GM18526 (cell line): Measurements from ENCODE around the gene NEDD9.

ENCODE experiments used
- POLR2A ChIP-seq: IDR thresholded peaks from 3 replicates; pipeline ENCODE4 v1.6.1; 2011; ENCODE audit not compliant: insufficient read length; ENCODE audit errors: extremely low read depth

Gene NEDD9

DNA sequence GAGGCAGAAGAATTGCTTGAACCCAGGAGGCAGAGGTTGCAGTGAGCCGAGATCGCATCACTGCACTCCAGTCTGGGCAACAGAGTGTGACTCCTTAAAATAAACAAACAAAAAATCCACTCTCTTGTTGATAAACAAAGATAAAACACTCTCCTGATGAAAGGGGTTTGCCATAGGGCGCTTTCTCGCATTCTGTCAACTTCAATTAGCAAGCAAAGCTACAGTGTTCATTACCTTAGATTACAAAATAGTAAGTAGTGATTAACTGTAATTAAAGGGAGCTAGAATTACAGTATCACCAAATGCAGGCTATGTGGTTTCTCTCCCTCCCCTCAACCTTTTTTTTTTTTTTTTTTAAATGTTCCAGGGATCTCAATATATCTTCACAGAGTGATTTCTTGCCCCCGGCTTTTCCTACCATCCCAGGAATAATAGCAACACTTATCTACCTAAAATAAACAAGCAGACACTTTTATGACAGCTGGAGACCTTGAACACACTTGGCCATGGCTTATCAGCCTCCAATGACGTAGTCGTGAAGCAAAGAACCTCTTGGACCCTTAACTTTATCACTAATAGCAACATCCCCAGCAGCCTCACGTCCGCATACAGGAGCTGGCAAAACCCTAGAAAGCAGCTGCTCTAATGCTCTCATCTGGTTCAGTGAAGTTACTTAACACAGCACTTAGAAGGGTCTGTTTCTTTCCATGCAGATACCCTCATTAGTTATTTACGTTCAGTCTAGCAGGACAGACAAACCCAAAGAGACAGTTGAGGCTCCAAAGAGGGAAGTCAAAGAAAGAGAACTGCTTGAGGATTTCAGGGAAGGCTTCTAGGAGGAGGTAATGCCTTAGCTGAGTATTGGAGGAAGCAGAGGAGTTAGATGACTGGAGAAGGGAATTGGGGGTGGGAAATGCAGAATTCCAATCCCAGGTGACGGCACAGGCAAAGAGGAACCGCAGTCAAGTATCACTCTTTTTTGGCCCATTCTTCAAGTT lies 37.9 kb upstream of the NEDD9 start:
- no peak for TF ChIP-seq POLR2A

DNA sequence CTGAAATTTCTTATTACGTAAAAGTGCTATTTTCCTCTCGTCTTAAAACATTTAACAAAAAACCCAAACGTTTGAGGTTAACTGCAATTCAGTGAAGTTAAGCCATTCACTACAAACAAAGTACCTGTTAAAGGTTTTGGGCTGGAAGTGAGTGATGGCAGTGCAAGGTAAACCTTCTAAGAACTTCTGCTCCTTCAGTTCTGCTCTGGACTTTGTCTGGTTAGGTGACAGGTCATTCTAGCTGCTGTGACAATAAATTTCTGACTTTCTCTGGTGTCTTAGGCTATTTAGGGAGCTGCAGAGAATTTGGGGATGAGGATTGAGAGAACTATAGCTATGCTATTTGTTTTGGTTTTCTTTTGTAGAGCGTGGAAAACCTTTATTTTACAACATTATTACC lies 36.5 kb upstream of the NEDD9 start:
- TF ChIP-seq POLR2A: no peak

DNA sequence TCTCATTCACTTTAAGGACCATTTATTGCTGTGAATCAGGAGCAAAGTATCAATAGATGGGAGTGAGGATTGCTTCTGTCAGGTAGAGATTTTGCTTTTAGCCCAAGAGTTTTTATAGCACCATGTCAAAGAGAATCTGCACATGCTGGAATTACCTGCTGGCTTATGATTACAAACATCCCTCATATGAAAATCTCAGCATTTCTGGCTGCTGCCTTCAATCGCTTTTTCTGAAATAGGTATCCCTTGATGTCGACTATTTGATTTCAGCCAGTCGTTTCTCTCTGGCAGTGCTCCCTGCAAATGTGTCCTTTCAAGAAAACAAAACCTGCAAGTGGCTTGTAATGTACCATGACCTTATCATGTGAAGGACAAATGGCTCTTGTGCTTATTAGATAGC lies 34.5 kb upstream of the NEDD9 start:
- TF ChIP-seq POLR2A: no peak

DNA sequence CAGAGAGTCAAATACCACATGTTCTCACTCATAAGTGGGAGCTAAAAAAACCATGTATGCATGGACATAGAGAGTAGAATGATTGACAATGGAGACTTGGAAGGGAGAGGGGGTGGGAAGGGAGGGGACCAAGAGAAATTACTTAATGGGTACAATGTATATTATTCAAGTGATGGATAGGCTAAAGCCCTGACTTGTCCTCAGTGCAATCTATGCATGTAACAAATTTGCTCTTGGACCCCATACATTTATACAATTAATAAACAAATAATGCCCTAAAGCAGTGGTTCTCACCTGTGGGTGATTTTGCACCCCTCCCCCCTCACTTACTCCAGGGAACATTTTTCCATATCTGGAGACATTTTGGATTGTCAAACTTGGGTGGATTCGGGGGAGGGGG lies 33.5 kb upstream of the NEDD9 start:
- no peak for TF ChIP-seq POLR2A

DNA sequence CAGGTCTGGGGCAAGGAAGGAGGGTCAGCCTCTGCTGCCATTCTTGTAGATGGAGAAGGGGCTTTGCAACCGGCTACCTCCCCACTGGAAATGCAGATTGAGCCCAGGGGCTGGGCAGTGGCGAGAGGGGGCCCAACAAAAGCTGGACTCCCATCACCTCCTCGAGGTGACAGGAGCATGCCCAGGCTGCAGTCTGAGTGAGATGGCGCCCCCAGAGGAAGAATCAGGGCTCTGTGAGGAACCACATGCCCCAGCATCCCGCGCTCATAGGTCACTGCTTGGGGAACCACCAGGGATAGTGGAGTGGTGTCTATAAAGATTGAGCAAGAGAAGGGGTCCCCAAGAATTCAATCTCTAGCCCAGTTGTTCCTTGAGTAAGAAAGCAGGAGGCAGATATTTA lies 31.6 kb upstream of the NEDD9 start:
- TF ChIP-seq POLR2A: no peak

DNA sequence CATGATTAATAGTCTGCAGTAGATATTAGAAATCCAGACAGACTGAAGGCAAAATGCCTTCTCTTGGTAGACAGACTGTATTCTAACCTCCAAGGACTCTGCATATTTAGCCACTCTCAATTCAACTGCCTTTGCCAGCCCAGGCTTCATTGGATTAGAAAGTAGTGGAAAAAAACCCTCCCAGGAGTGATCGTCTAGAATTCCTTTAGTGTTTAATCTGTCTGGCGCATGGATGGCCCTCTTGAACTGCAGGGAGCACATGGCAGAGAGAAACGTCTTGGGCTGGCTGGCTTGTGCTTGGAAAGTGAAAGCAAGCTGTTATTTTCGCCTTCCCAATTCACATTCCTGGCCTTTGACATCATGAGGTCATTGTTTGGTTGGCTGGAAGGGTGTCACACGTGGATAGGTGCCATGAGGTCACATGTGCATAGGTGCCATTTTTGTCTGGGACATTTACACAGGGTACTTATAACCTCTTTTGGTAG lies 30.9 kb upstream of the NEDD9 start:
- no peak for TF ChIP-seq POLR2A

DNA sequence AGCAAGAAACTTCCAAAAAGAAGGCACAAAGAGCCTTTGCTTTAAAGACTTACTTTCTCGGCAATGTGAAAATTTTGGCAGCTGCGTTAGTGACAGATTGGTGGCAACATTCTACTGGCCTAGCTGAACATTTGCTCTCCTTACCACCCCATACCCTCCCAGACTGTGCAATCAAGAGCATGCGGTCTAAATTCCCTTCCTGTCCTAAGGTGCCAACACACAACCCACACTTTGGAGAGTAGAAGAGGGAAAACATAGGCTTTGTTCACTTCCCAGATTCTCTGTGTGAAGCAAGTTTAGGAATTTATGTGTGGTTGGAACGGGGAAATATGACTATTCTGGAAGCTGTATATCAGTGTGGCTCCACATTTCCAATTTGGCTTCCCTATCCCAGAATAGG lies 29.8 kb upstream of the NEDD9 start:
- no peak for TF ChIP-seq POLR2A

DNA sequence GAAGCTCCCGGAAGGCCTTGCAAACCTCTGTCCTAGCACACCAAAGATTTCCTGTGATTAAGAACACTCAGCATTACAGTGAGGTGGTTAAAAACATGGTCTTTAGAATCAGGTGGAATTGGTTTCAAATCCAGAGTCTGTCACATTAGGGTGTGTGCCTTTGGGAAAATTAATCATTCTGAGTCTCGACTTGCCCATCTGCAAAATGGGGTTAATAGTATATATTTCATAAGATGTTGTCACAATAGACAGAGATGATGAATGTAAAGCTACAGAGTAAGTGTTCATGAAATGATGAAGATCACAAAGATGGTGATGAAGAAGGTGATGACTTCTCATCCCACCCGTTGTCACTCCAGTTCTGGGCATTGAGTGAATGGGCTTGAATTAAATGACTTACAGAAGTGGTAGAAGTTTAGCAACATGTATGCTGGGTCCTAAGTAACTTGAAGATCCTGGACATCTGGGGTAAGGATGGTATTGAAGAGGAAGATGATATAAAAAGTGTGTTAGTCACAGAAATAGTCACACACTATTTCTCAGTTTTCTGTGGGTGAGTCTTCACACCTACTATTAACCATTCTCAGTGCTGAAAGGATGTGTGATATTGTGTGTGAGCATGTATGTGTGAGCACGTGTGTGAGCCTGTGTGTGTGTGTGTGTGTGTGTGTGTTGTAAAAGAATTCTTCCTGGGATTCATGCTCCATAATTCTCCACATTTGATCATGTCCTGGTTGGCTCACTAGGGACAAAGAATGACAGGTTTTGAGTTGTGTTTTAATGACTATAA lies 28.0 kb upstream of the NEDD9 start:
- no peak for TF ChIP-seq POLR2A

DNA sequence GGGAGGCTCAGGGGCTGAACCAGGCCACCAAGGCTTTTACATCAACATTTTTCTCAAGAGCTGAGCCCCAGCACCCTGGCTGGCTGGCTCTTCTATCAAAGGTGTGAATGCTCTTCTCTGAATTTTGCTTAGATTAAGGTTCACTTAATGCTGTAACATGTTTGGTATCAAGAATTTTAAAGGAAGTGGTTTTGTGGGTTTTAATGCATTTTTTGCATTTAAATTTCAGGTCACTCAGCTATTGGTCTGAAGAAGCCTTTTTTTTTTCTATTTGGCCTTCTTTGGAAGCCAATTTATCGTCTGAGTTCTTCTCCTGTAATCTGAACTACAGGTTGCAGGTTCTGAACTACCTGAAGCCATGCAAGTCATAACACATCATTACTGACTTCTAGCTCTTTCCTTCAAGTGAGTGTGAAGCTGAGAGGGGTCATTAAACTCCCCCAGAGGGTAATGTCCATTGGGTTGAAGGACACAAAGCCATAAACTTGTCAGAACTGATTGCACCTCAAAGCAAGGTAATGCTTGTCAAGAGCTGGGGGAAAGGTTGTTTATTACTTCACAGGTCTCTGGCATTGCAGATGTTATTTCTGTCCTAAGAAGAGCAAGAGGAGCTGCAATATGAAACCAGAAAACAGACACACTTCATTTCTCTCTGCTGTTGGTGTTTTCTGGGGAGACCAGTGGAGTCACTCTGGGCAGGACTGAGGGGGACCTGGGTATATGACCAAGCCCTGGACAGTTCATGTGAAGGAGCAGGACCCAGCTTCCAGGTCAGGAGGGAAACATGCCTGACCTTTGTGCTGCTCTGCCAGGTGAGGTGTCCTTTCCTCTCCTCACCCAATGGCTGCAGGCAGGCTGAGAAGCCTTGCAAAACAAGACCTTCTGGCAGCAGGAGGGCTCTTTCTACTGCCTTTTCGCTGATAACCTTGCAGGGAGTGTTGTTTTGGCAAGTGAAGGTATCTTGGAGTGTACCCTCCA lies 26.1 kb upstream of the NEDD9 start:
- TF ChIP-seq POLR2A: no peak

DNA sequence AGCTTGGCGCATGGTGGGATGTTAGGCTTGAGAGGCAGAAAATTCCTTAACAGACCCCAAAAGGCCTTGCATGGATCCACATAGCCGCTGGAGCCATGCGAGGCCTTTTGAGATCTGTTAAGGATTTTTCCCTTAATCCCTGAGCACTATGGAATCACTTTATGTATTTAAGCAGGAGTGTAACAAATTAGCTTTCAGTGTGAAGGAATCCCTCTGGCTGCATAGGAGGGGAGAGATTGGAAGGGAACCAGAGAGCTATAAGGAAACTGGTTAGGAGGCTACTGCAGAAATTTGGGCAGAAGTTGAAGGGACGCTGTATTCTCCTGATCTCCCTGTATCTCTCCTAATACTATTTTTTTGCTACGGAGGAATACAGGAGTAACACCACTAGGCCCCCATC lies 23.1 kb upstream of the NEDD9 start:
- no peak for TF ChIP-seq POLR2A

DNA sequence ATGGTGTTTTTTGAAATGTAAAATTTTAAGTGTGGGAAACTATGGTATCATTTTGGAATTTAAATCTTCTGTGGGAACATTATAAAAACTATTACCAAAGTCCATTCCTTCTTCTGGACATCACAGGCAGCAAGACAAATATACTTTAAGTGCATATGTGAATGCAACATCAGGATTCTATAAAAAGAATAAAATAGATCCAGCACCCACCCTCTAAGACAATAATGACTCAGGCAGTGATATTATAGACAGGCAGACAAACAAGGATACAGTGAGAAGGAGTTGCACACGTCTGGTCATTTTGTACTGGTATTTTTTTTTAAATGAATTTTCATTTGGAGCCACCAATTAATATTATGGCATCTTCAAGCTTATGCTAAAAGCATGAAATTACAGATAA lies 21.1 kb upstream of the NEDD9 start:
- no peak for TF ChIP-seq POLR2A

DNA sequence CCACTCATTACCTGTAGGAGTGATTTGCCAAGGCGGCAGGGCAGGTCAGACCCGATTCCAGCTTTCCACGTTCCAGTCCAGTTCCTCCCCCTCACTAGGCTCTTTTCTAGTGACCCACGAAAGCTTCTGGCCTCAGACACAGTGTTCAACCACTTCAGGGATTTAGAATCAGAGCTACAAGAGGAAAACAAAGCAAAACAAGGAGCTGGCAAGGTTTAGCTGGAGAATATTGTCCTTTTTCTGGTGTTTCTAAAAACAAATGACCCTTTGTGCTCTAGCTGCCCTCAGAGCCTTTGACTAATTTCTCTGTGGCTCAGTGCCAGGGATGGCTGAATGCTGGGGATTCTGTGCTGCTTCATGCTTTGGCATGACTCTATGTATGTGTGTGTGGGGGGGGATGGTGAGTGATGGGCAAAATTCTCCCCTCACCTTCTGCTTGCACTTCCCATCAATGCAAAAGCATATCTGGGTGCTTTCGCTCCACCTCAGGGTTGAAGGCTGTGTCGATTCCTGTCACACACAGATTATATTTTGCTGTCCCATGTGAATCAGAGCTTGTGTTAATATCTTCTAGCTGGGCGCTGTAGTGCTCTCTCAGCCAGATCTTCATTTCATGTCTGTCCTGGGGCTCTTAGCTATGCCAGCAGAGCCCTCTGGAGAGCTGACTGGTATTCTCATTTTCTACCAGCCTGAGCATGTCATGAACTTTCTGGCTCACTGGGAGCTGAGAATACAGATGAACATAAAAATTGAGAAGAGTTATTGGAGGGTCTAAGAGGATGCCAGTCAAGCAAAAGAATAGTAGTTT lies 19.3 kb upstream of the NEDD9 start:
- no peak for TF ChIP-seq POLR2A

DNA sequence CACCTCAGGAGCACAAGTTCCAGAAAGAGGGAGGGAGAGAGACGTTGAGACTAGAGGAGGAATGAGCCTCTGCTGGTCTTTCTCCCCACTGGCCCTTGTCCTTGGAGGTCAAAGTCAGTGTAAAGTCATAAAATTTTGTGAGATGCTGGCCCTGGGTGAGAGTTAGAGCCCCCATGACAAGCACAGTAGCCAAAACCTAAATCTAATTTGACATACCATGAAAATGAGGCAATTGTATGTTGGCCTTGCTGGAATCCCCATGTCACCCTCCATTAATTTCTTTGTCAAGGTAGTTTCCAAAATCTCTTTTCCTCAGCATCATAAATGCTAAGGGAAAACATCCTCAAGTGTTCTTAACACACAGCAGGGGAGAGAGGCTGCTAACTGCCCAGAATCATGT lies 17.6 kb upstream of the NEDD9 start:
- TF ChIP-seq POLR2A: no peak

DNA sequence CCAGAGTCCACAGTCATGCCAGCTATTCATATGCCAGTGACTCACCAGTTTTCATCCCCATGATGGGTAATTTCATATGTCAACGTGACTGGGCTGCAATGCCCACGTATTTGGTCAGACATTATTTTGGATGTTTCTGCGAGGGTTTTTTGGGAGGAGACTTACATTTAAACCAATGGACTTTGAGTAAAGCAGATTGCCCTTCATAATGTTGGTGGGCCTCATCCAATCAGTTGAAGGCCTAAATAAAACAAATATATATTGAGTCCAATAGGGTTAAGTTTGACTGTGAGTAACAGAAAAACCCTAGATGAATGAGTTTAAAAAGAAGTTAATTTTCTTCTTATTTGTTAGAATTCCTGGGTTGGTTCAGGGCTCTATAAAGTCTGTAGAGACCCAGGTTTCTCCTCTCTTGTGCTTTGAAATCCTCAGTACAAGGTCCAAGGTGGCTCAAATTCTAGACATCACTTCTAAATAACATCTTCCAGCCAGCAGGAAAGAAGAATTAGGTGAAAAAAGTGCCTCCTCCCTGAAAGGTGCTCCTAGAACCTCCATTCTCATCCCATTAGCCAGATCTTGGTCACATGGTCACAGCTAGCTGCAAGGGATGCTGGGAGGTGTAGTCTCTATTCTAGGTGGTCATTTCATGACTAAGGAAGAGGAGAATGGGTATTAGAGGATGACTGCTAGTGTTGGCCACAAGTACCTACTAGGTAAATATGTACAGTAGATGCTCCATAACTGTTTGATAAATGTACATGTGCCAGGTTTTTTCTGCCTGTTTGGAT lies 16.7 kb upstream of the NEDD9 start:
- no peak for TF ChIP-seq POLR2A

DNA sequence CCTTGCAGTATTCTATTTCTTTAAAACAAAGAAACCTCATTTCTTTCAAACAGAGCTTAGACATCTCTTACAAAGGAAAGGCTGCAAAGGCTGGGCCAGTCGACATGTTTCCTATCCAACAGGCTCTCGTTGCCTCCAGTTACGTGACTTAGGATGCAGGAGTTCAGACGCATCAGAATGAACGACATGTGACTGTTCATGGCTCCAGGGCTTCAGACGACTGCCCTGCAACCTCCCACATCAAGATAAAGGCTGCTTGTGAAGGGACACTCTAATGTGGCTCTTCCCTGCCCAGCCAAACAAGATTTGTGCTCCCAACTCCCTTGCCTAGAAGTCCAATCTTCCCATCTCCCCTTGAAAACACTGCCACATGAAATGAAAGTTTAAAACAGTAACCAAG lies 14.3 kb upstream of the NEDD9 start:
- no peak for TF ChIP-seq POLR2A
